Heart right ventricle (tissue), 16 donors: ENCODE data around the gene RAB22A. TPM values are rescaled to one million over a fixed set of nuclear protein-coding genes. Genes with fewer than 3 reads are reported as not detected.
A peak's percentile ranks its signal among the peaks of the same experiment; 100 is the strongest.

ENCODE experiments used
- ATAC-seq, 8 donors: fragments of 200-7000 bp; cut with Tn5 transposase; one replicate each; pipeline ENCODE4 v1.9.1; 2020; ENCODE audit warnings: mild to moderate bottlenecking in 8 of 8, moderate library complexity in 8 of 8, moderate number of reproducible peaks in 1 of 8
- DNase-seq, 2 donors: peaks; one replicate each; pipeline ENCODE4 v3.0.0-alpha.2; 2020
- H3K27ac ChIP-seq, 10 donors: fragments of 200-600 bp; sonication (generic) in 2 of 10; one replicate each; pipeline versions ENCODE4 v1.5.0 to v1.8.0; 2020 to 2022; ENCODE audit warnings: mild to moderate bottlenecking in 3 of 10
- H3K27me3 ChIP-seq, 7 donors: fragments of 200-600 bp; one replicate each; pipeline ENCODE4 v1.8.0; 2021 to 2022; ENCODE audit warnings: mild to moderate bottlenecking in 2 of 7
- H3K36me3 ChIP-seq, 9 donors: fragments of 200-600 bp; sonication (generic) in 1 of 9; one replicate each; pipeline versions ENCODE4 v1.5.0 to v1.8.0; 2020 to 2022; ENCODE audit warnings: mild to moderate bottlenecking in 2 of 9
- H3K4me1 ChIP-seq, 9 donors: fragments of 200-600 bp; sonication (generic) in 1 of 9; one replicate each; pipeline versions ENCODE4 v1.5.0 to v1.8.0; 2020 to 2022; ENCODE audit warnings: mild to moderate bottlenecking in 4 of 9
- H3K4me3 ChIP-seq, 10 donors: fragments of 200-600 bp; sonication (generic) in 2 of 10; one replicate each; pipeline versions ENCODE4 v1.5.0 to v1.8.0; 2020 to 2022; ENCODE audit warnings: mild to moderate bottlenecking in 7 of 10, moderate library complexity in 2 of 10
- H3K9me3 ChIP-seq, 11 donors: fragments of 200-600 bp in 10 of 11; sonication (generic) in 2 of 11; one replicate each; pipeline versions ENCODE4 v1.5.0 to v1.8.0; 2013 to 2022; ENCODE audit warnings: mild to moderate bottlenecking in 2 of 11, control low read depth in 1 of 11, moderate library complexity in 1 of 11
- WGBS, 2 donors: extraction: QIAGEN DNeasy Blood & Tissue Kit; methylation state at CpG; one replicate each; pipeline ENCODE4 v1.1.7; 2013; ENCODE audit warnings: inconsistent platforms in 1 of 2; 5-methylcytosine and 5-hydroxymethylcytosine counted together
- intact Hi-C, 10 donors: fragments of 100-400 bp; cut with DNase I; formaldehyde crosslinking; loops; one replicate each; pipeline versions ENCODE4 v1.11.1 to v1.14.2; 2022
- polyA plus RNA-seq, 2 donors: library from polyadenylated mRNA; stranded (reverse); fragments of 200-250 nt; gene quantifications; one replicate each; pipeline ENCODE4 v1.2.3, GENCODE V29; 2013
- total RNA-seq, 10 donors: library from RNA; stranded (reverse); fragmentation: NEBNext Ultra II Directional in 3 of 10; extraction: Animal tissue kit (Norgen Biotek cat#: 25700) in 3 of 10; gene quantifications; one replicate each; pipeline versions ENCODE4 v1.2.1 to v1.2.4, GENCODE V29; 2021 to 2023
- TF ChIP-seq, protein P1 (sequence below), 9 donors: fragments of 200-600 bp; sonication (generic) in 2 of 9; IDR thresholded peaks; one replicate each; pipeline versions ENCODE4 v1.5.0 to v1.8.0; 2021 to 2022; ENCODE audit warnings: antibody characterized with exemption in 9 of 9, mild to moderate bottlenecking in 5 of 9, moderate library complexity in 1 of 9
- donor health status: Arrhythmogenic right ventricular cardiomyopathy.
- donor health status: ischemic (EF 13 %, LVEDD 7.1; RV severe dilation, severe dysfunction).
- donor health status: healthy with polysubstance abuse.
- donor health status: DM: no; HTN: yes; CAD: no.
- donor health status: DM: no; HTN: no; CAD: no.
- donor health status: ischemic (EF 25% LVEDD 6.9; RV normal size, moderate dysfunction).
- donor health status: ischemic (EF 25% LVEDD 5.7; RV mildly dilated, moderate dysfunction).
- donor health status: healthy.
- donor health status: DM: yes; HTN: yes; CAD: no.
- donor health status: Ischemic cardiomyopathy.
- donor health status: ischemic (EF 35%, LVEDD 5.7; RV mildly dilated, moderate dysfunction).
- donor health status: nonischemic (EF 11% LVEDD 7.7; RV severe dilation, severe dysfunction).
- donor health status: DM: yes; HTN: yes; CAD: no.
- donor health status: PGD.
- donor health status: ischemic (EF 29% LVEDD 5.4; RV normal size, mild dysfunction).
- donor health status: nonischemic (EF 23%, LVEDD 6.1; RV moderate dilation, normal function).

The RAB22A gene
- total and polyA plus RNA-seq, 12 donors: 4.2 to 8.5 (median 6.8) TPM

GRCh38 chr20:58388028-58388601, 78.6 kb downstream of the RAB22A start:
- DNase-seq: no peak
- H3K36me3 ChIP-seq: peaks cover 0 to 13% (median 0%) of the 10 kb centered on the region in 9 donors
- peak overlapping the region in 8 of 10 donors; percentile 19 to 95 (median 88) for H3K4me3 ChIP-seq
- peaks cover 0 to 14% (median 0%) of the 10 kb centered on the region in 11 donors for H3K9me3 ChIP-seq
- WGBS, 2 donors: 71 to 76% methylated on average over 4 of the region's 4 CpGs
- peaks cover 0 to under 1% (median 0%) of the 10 kb centered on the region in 7 donors for H3K27me3 ChIP-seq
- no peak for ATAC-seq
- TF ChIP-seq, protein P1, sequence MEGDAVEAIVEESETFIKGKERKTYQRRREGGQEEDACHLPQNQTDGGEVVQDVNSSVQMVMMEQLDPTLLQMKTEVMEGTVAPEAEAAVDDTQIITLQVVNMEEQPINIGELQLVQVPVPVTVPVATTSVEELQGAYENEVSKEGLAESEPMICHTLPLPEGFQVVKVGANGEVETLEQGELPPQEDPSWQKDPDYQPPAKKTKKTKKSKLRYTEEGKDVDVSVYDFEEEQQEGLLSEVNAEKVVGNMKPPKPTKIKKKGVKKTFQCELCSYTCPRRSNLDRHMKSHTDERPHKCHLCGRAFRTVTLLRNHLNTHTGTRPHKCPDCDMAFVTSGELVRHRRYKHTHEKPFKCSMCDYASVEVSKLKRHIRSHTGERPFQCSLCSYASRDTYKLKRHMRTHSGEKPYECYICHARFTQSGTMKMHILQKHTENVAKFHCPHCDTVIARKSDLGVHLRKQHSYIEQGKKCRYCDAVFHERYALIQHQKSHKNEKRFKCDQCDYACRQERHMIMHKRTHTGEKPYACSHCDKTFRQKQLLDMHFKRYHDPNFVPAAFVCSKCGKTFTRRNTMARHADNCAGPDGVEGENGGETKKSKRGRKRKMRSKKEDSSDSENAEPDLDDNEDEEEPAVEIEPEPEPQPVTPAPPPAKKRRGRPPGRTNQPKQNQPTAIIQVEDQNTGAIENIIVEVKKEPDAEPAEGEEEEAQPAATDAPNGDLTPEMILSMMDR (IDR thresholded peaks at IDR 0.05): no peak
- intact Hi-C loops: loop anchor here in 5 of 10 donors (5.0 to 10.0 kb wide), 4 partner anchors 73 to 647 kb away; partner anchors contain the start of genes ATP5F1E (in 1 of the 5) and RAB22A (in 1 of the 5)
- H3K27ac ChIP-seq: peak overlapping the region in 7 of 10 donors; percentile 89 to 99 (median 95)
- peaks cover 3 to 40% (median 35%) of the 10 kb centered on the region in 9 donors for H3K4me1 ChIP-seq

- Histone ChIP-seq H3K27me3 (no peaks in the 10 kb centered on the region), H3K4me3 (peak within 1 kb of the TSS; percentile 68 to 95 (median 82)), H3K9me3 (peaks cover 0 to 14% (median 0%) of the 10 kb centered on the region in 11 donors), H3K27ac (peak within 1 kb of the TSS; percentile 70 to 99 (median 96)), H3K36me3 (peaks cover 0 to 13% (median 0%) of the 10 kb centered on the region in 9 donors), H3K4me1 (peaks cover 3 to 47% (median 38%) of the 10 kb centered on the region in 9 donors)
- DNase-seq (peak; percentile 94 to 97), ATAC-seq (peak; percentile 99 to 100 (median 100))
- WGBS, 2 donors: 0 to 1% methylated on average over 45 to 51 of the region's 51 CpGs
- TF ChIP-seq, protein P1 (IDR thresholded peaks at IDR 0.05): no peak
- intact Hi-C loops: loop anchor here in 5 of 10 donors (5.0 to 10.0 kb wide), 4 partner anchors 74 to 646 kb away; partner anchors contain the start of genes ATP5F1E (in 1 of the 5) and RAB22A (in 1 of the 5)
Measured at GRCh38 chr20:58388882-58389323, 79.4 kb downstream of the RAB22A start, which contains the start of gene VAPB. TSS of gene VAPB (plus strand) at chr20:58389229. CDS start at chr20:58389460, 231 bp downstream.

DNA sequence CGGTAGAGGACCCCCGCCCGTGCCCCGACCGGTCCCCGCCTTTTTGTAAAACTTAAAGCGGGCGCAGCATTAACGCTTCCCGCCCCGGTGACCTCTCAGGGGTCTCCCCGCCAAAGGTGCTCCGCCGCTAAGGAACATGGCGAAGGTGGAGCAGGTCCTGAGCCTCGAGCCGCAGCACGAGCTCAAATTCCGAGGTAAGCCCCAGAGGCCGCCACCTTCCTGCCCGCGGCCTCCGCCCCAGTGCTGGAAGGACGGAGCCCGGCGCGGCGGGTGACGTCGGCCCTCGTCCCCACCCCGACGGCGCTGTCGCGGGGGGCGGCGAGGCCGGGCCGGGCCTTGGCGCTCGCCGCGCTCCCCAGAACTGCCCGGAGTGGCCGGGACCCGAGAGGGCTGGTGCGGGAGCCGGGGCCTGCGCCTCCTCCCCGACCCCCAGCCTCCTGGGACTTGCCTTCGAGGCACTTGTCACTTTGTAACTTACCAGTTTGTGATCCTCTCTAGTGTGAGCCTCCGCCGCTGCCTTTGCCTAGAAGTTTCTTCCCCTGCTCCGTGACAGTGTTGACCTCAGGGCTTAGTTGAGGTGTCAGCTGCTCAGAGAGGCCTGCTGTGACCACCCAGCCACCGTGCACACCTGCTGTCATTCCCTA, 79.9 kb downstream of the RAB22A start:
- DNase-seq (peak in 1 of 2 donors; percentile 29), ATAC-seq (peak; percentile 46 to 78 (median 68))
- WGBS, 2 donors: 0 to 1% methylated on average over 50 to 56 of the region's 56 CpGs
- Histone ChIP-seq H3K27ac (peak overlapping the region; percentile 70 to 99 (median 96)), H3K27me3 (no peaks in the 10 kb centered on the region), H3K4me1 (peaks cover 3 to 52% (median 43%) of the 10 kb centered on the region in 9 donors), H3K36me3 (peaks cover 0 to 15% (median 0%) of the 10 kb centered on the region in 9 donors), H3K9me3 (peaks cover 0 to 14% (median 0%) of the 10 kb centered on the region in 11 donors), H3K4me3 (peak overlapping the region; percentile 68 to 95 (median 82))
- TF ChIP-seq, protein P1 (IDR thresholded peaks at IDR 0.05): no peak
- intact Hi-C loops: loop anchor here in 5 of 10 donors (5.0 to 10.0 kb wide), 4 partner anchors 75 to 645 kb away; partner anchors contain the start of genes ATP5F1E (in 1 of the 5) and RAB22A (in 1 of the 5)
